K562 (cell line): ENCODE results near the gene MARS1. TPM values are rescaled to one million over a fixed set of nuclear protein-coding genes. Genes with fewer than 3 reads are reported as not detected.
A peak's percentile ranks its signal among the peaks of the same experiment; 100 is the strongest.

ENCODE experiments used
- ATAC-seq: fragments of 200-7000 bp; cut with Tn5 transposase; 3 replicates; pipeline ENCODE4 v1.9.1; 2020; ENCODE audit warnings: moderate library complexity
- BruUV-seq: library from RNA; stranded (reverse); fragments of 400-500 nt; replicated peaks from 2 replicates; lab custom pipeline; 2021; lab: Mats Ljungman, UMichigan
- CTCF ChIA-PET: fragments of 300-600 bp; formaldehyde crosslinking; extraction: SDS; loops from one replicate; lab custom pipeline; 2021; ENCODE audit warnings: low intra/inter-chr PET ratio; lab: Yijun Ruan, JAX
- POLR2A ChIA-PET: fragments of 300-600, 350-650 bp; sonication (Branson Sonifier 250); formaldehyde crosslinking; extraction: SDS; loops from one replicate; lab custom pipeline; 2021; ENCODE audit warnings: antibody characterized with exemption, inconsistent platforms; lab: Yijun Ruan, JAX
- DNase-seq, 4 experiments: peaks; one replicate each; pipeline versions ENCODE4 v3.0.0 to v3.0.0-alpha.2; 2011 to 2018; ENCODE audit warnings: low spot score in 3 of 4, mixed read lengths in 3 of 4; ENCODE audit errors: extremely low read depth in 1 of 4
- FAIRE-seq: peaks from 2 replicates; lab custom pipeline; 2011; peaks lifted over from hg19 to GRCh38; lab: Jason Lieb, UNC
- H2AFZ ChIP-seq: 2 replicates; pipeline ENCODE4 v1.6.0; 2011; ENCODE audit warnings: low read depth, low read length, control low read depth, inconsistent platforms
- H3K27ac ChIP-seq: fragments of 200-600 bp; 3 replicates; pipeline ENCODE4 v1.8.0; 2011; ENCODE audit warnings: low read depth, mild to moderate bottlenecking, control low read depth, inconsistent platforms, low read length, moderate library complexity, mixed read lengths; ENCODE audit errors: extremely low read depth
- H3K27me3 ChIP-seq, 2 experiments: fragments of 300-600 bp in 1 of 2; 2 replicates in 1 of 2; 3 replicates in 1 of 2; pipeline versions ENCODE4 v1.6.0 to v1.8.0; 2011; ENCODE audit warnings: inconsistent platforms in 2 of 2, low read length in 2 of 2, mild to moderate bottlenecking in 1 of 2, mixed read lengths in 1 of 2, moderate library complexity in 1 of 2; ENCODE audit not compliant: control insufficient read depth in 2 of 2, insufficient read depth in 2 of 2
- H3K36me3 ChIP-seq: fragments of 300-600 bp; 3 replicates; pipeline ENCODE4 v1.8.0; 2011; ENCODE audit warnings: mild to moderate bottlenecking, low read length, inconsistent platforms; ENCODE audit not compliant: control insufficient read depth, insufficient read depth
- H3K4me1 ChIP-seq, 2 experiments: fragments of 200-600 bp in 1 of 2; replicated peaks in 1 of 2; 2 replicates in 1 of 2; 3 replicates in 1 of 2; pipeline versions ENCODE4 v1.5.1 to v1.8.0; 2011; ENCODE audit warnings: inconsistent platforms in 2 of 2, low read length in 2 of 2, mild to moderate bottlenecking in 1 of 2, mixed read lengths in 1 of 2, moderate library complexity in 1 of 2; ENCODE audit not compliant: control insufficient read depth in 2 of 2, insufficient read depth in 2 of 2
- H3K4me2 ChIP-seq: 2 replicates; pipeline ENCODE4 v1.6.1; 2011; ENCODE audit warnings: low read length, control low read depth, inconsistent platforms, mixed read lengths; ENCODE audit not compliant: insufficient read depth
- H3K4me3 ChIP-seq: fragments of 200-600 bp; sonication (generic), shearing (Covaris generic); 2 replicates; pipeline ENCODE4 v1.5.1; 2016; ENCODE audit warnings: control low read depth, inconsistent platforms
- H3K79me2 ChIP-seq: fragments of 200-600 bp; 3 replicates; pipeline ENCODE4 v1.8.0; 2011; ENCODE audit warnings: low read length, inconsistent platforms; ENCODE audit not compliant: control insufficient read depth, insufficient read depth
- H3K9ac ChIP-seq, 2 experiments: 2 replicates each; pipeline versions ENCODE4 v1.6.0 to v1.6.1; 2011; ENCODE audit warnings: low read depth in 2 of 2, low read length in 2 of 2, control low read depth in 1 of 2, inconsistent platforms in 1 of 2, mild to moderate bottlenecking in 1 of 2, mixed read lengths in 1 of 2; ENCODE audit not compliant: insufficient read depth in 1 of 2
- H3K9me1 ChIP-seq: one replicate; pipeline ENCODE4 v1.6.0; 2011; ENCODE audit warnings: inconsistent platforms, mild to moderate bottlenecking, low read length, moderate library complexity; ENCODE audit not compliant: control insufficient read depth, insufficient read depth
- H3K9me3 ChIP-seq: replicated peaks from 2 replicates; pipeline ENCODE4 v1.5.1; 2011; ENCODE audit warnings: low read depth, low read length, inconsistent platforms; ENCODE audit not compliant: control insufficient read depth, insufficient read depth
- H4K20me1 ChIP-seq: replicated peaks from 2 replicates; pipeline ENCODE4 v1.6.1; 2011; ENCODE audit warnings: low read length, inconsistent platforms, mixed read lengths; ENCODE audit not compliant: control insufficient read depth, insufficient read depth
- CHD7 ChIP-seq: fragments of 200-600 bp; sonication (generic); IDR thresholded peaks from one replicate; pipeline ENCODE4 v1.6.1; 2012; ENCODE audit warnings: mild to moderate bottlenecking, low read depth, low read length, inconsistent platforms
- FIP1L1 ChIP-seq: fragments of 200-400 bp; formaldehyde crosslinking; IDR thresholded peaks from 2 replicates; pipeline ENCODE4 v1.6.1; 2018; ENCODE audit warnings: mild to moderate bottlenecking, low read depth, low read length; ENCODE audit not compliant: poor library complexity, severe bottlenecking
- MAZ ChIP-seq, 2 experiments: fragments of 450-650 bp in 1 of 2; sonication (generic) in 1 of 2; formaldehyde crosslinking; IDR thresholded peaks in 1 of 2; conservative IDR thresholded peaks in 1 of 2; 2 replicates each; pipeline versions ENCODE4 v1.4.0 to v1.5.0; 2020; ENCODE audit warnings: mild to moderate bottlenecking in 1 of 2, missing genetic modification reagents in 1 of 2
- MYBL2 ChIP-seq, 2 experiments: fragments of 450-650 bp in 1 of 2; sonication (generic) in 1 of 2; formaldehyde crosslinking in 1 of 2; IDR thresholded peaks; 2 replicates each; pipeline versions ENCODE4 v1.6.1 to v1.8.1; 2017 to 2022; ENCODE audit warnings: borderline replicate concordance in 1 of 2, inconsistent platforms in 1 of 2, low read depth in 1 of 2, mild to moderate bottlenecking in 1 of 2, missing genetic modification reagents in 1 of 2, moderate library complexity in 1 of 2
- NR3C1 ChIP-seq: sonication (generic); formaldehyde crosslinking; IDR thresholded peaks from 2 replicates; pipeline ENCODE4 v1.8.1; 2022; ENCODE audit warnings: missing genetic modification reagents
- POLR2A ChIP-seq: fragments of 450-650 bp; conservative IDR thresholded peaks from 2 replicates; pipeline ENCODE4 v1.6.1; 2016
- POLR2AphosphoS5 ChIP-seq: IDR thresholded peaks from 2 replicates; pipeline ENCODE4 v1.6.1; 2011; ENCODE audit warnings: mild to moderate bottlenecking, low read depth, low read length, moderate library complexity; ENCODE audit not compliant: control insufficient read depth, insufficient read depth
- POLR2G ChIP-seq: fragments of 200-400 bp; formaldehyde crosslinking; IDR thresholded peaks from 2 replicates; pipeline ENCODE4 v1.6.1; 2017; ENCODE audit warnings: low read depth, mild to moderate bottlenecking, antibody characterized with exemption, low read length, moderate library complexity
- RBM15 ChIP-seq: fragments of 200-400 bp; formaldehyde crosslinking; IDR thresholded peaks from 2 replicates; pipeline ENCODE4 v1.6.1; 2018; ENCODE audit warnings: mild to moderate bottlenecking, low read length, moderate library complexity; ENCODE audit not compliant: insufficient read depth
- TEAD4 ChIP-seq, 2 experiments: sonication (generic) in 1 of 2; formaldehyde crosslinking in 1 of 2; IDR thresholded peaks; 2 replicates each; pipeline versions ENCODE4 v1.6.1 to v1.8.0; 2012 to 2022; ENCODE audit warnings: borderline replicate concordance in 1 of 2, inconsistent platforms in 1 of 2, low read length in 1 of 2, mild to moderate bottlenecking in 1 of 2, missing genetic modification reagents in 1 of 2
- WGBS: fragments of 100-300 bp; shearing (Covaris generic); methylation state at CpG from one replicate; pipeline ENCODE4 v1.1.6; 2016; ENCODE audit warnings: low coverage, mixed read lengths; ENCODE audit not compliant: insufficient coverage; ENCODE audit errors: missing lambda C conversion rate; 5-methylcytosine and 5-hydroxymethylcytosine counted together
- in situ Hi-C: fragments of 300-500 bp; cut with MboI; formaldehyde crosslinking; loops from 4 replicates; pipeline ENCODE4 v1.15.0; 2018; ENCODE audit warnings: inconsistent platforms, mixed read lengths
- intact Hi-C: fragments of 100-400 bp; cut with micrococcal nuclease; formaldehyde crosslinking; loops from 2 replicates; pipeline ENCODE4 v1.14.2; 2022
- polyA plus RNA-seq, 8 experiments: library from polyadenylated mRNA; depleted of rRNA in 4 of 8; stranded (reverse) in 5 of 8; unstranded in 3 of 8; fragments of >200 nt; fragmentation: Nextera tagmentation in 2 of 8; fragmentation: Illumina TruSeq in 1 of 8; extraction: Ambion mirVana in 2 of 8; extraction: Trizol in 1 of 8; gene quantifications; 2 replicates each; pipeline versions ENCODE4 v1.2.1 to v1.2.3, GENCODE V29; 2011 to 2014; ENCODE audit warnings: inconsistent platforms in 1 of 8, missing spikeins in 1 of 8
- total RNA-seq, 7 experiments: library from RNA; depleted of rRNA in 6 of 7; stranded (reverse); fragments of >200 nt in 6 of 7; fragmentation: Illumina TruSeq in 2 of 7; extraction: Trizol in 2 of 7; gene quantifications; 2 replicates each; pipeline versions ENCODE4 v1.2.1 to v1.2.3, GENCODE V29; 2011 to 2021; ENCODE audit warnings: low replicate concordance in 1 of 7

The MARS1 gene
- total and polyA plus RNA-seq, 9 of the 15 experiments (the other 6 are each of a cell fraction or from before 2014, with no cell fraction given): 117 to 382 (median 220) TPM

GRCh38 chr12:57517187-57517586 lies 29.3 kb downstream of the MARS1 start:
- FAIRE-seq (no peak), DNase-seq (no peak), ATAC-seq (no peak)
- 53% methylated on average over 1 of the region's 1 CpG for WGBS
- Histone ChIP-seq H3K79me2 (peaks cover 41% of the 10 kb centered on the region), H2AFZ (no peak overlapping the region), H3K4me3 (no peak overlapping the region), H3K27ac (peak overlapping the region; percentile 59; the same call in 2 of the 3 replicates), H3K4me1 (peaks cover 17 to 32% of the 10 kb centered on the region in 2 experiments), H3K9me1 (peaks cover 7% of the 10 kb centered on the region), H3K9me3 (no peaks in the 10 kb centered on the region), H4K20me1 (peaks cover 52% of the 10 kb centered on the region), H3K9ac (peak overlapping the region; percentile 15 to 22; a peak in 2 of 4 replicates), H3K4me2 (peak overlapping the region; percentile 99), H3K27me3 (no peaks in the 10 kb centered on the region), H3K36me3 (peaks cover 76% of the 10 kb centered on the region)
- intact Hi-C loops (no loop called here), in situ Hi-C loops (no loop called here)
- ChIA-PET POLR2A (interaction anchor here (0.6 to 10.1 kb wide), 21 partner anchors 13 to 391 kb away, joined by 3 to 184 read pairs (median 4); partner anchors contain the start of genes DCTN2 and MARS1), CTCF (no interaction called here)
- no TSS peak for BruUV-seq
- TF ChIP-seq MAZ (CRISPR knock-in tag; conservative IDR thresholded peaks at IDR 0.05 in 1 of 2, IDR thresholded peaks at IDR 0.05 in 1 of 2): no peak
- TF ChIP-seq FIP1L1: no peak
- TF ChIP-seq NR3C1 (CRISPR knock-in tag): no peak
- peak; percentile 6; the same call in 1 of the 2 replicates for TF ChIP-seq TEAD4 (IDR thresholded peaks at IDR 0.05; ENCODE audit: low read length)
- TF ChIP-seq TEAD4 (CRISPR knock-in tag; IDR thresholded peaks at IDR 0.05; ENCODE audit: borderline replicate concordance): no peak
- TF ChIP-seq CHD7: no peak
- TF ChIP-seq POLR2G: 0 out of 2 replicates have a peak, but pooled peaks have one; percentile 6
- peak; percentile 64 for TF ChIP-seq POLR2AphosphoS5
- no peak for TF ChIP-seq RBM15
- TF ChIP-seq MYBL2 (IDR thresholded peaks at IDR 0.05; ENCODE audit: low read depth): no peak
- TF ChIP-seq MYBL2 (CRISPR knock-in tag; IDR thresholded peaks at IDR 0.05; ENCODE audit: borderline replicate concordance): no peak
- TF ChIP-seq POLR2A: 0 out of 2 replicates have a peak, but pooled peaks have one; percentile 12
